Neural progenitor cell (in vitro differentiated cells): ENCODE data around the gene GABRD. TPM values are rescaled to one million over a fixed set of nuclear protein-coding genes. Genes with fewer than 3 reads are reported as not detected.

Experiments used
- DNase-seq: peaks from one replicate; pipeline ENCODE4 v3.0.0-alpha.2; 2016; ENCODE audit warnings: low spot score
- H2AFZ ChIP-seq: fragments of 200-600 bp; sonication (generic); replicated peaks from 2 replicates; pipeline ENCODE4 v1.6.1; 2016; ENCODE audit warnings: antibody characterized with exemption
- H3F3A ChIP-seq: fragments of 200-600 bp; sonication (generic); 2 replicates; pipeline ENCODE4 v1.6.1; 2016; ENCODE audit warnings: antibody characterized with exemption, low read depth
- H3K27ac ChIP-seq: fragments of 200-600 bp; sonication (generic); 2 replicates; pipeline ENCODE4 v1.5.1; 2016; ENCODE audit warnings: mild to moderate bottlenecking
- H3K27me3 ChIP-seq: fragments of 200-600 bp; sonication (generic); 2 replicates; pipeline ENCODE4 v1.6.1; 2016; ENCODE audit warnings: mild to moderate bottlenecking, moderate library complexity
- H3K36me3 ChIP-seq: fragments of 200-600 bp; sonication (generic); 2 replicates; pipeline ENCODE4 v1.5.1; 2016
- H3K4me1 ChIP-seq: fragments of 200-600 bp; sonication (generic); 2 replicates; pipeline ENCODE4 v1.6.1; 2016; ENCODE audit warnings: mixed run types
- H3K4me2 ChIP-seq: fragments of 200-600 bp; sonication (generic); 2 replicates; pipeline ENCODE4 v1.6.1; 2016
- H3K4me3 ChIP-seq: fragments of 200-600 bp; sonication (generic); 2 replicates; pipeline ENCODE4 v1.5.1; 2016
- H3K79me2 ChIP-seq: fragments of 200-600 bp; sonication (generic); 2 replicates; pipeline ENCODE4 v1.6.1; 2016; ENCODE audit warnings: low read depth
- H3K9ac ChIP-seq: fragments of 200-600 bp; sonication (generic); 2 replicates; pipeline ENCODE4 v1.6.1; 2016
- H3K9me3 ChIP-seq: fragments of 200-600 bp; sonication (generic); 2 replicates; pipeline ENCODE4 v1.5.1; 2016; ENCODE audit warnings: low read depth
- H4K20me1 ChIP-seq: fragments of 200-600 bp; sonication (generic); 2 replicates; pipeline ENCODE4 v1.6.1; 2016; ENCODE audit warnings: low read depth
- H3K27ac Mint-ChIP-seq: 3 replicates; pipeline ENCODE4 v1.8.0; 2021; ENCODE audit warnings: mixed read lengths
- H3K27me3 Mint-ChIP-seq: 2 replicates; pipeline ENCODE4 v1.8.0; 2022; ENCODE audit warnings: low read depth, mild to moderate bottlenecking, inconsistent platforms, moderate library complexity, mixed read lengths; ENCODE audit not compliant: insufficient read depth
- H3K36me3 Mint-ChIP-seq: 3 replicates; pipeline ENCODE4 v1.8.0; 2021; ENCODE audit warnings: mixed read lengths
- H3K4me1 Mint-ChIP-seq: 3 replicates; pipeline ENCODE4 v1.8.0; 2021; ENCODE audit warnings: mixed read lengths
- H3K4me3 Mint-ChIP-seq: 3 replicates; pipeline ENCODE4 v1.8.0; 2021; ENCODE audit warnings: mild to moderate bottlenecking, moderate library complexity, mixed read lengths
- H3K9me3 Mint-ChIP-seq: 3 replicates; pipeline ENCODE4 v1.8.0; 2020; ENCODE audit warnings: mixed read lengths
- CTCF ChIP-seq: fragments of 200-600 bp; sonication (generic); IDR thresholded peaks from 2 replicates; pipeline ENCODE4 v1.5.1; 2017; ENCODE audit warnings: antibody characterized with exemption, mild to moderate bottlenecking
- EZH2 ChIP-seq: fragments of 200-600 bp; sonication (generic); IDR thresholded peaks from 2 replicates; pipeline ENCODE4 v1.6.1; 2017; ENCODE audit warnings: antibody characterized with exemption, mild to moderate bottlenecking, moderate library complexity
- EZH2phosphoT487 ChIP-seq: fragments of 200-600 bp; sonication (generic); IDR thresholded peaks from 2 replicates; pipeline ENCODE4 v1.6.1; 2017; ENCODE audit warnings: antibody characterized with exemption
- total RNA-seq: library from RNA; depleted of rRNA; stranded (reverse); fragments of >200 nt; gene quantifications from 2 replicates; pipeline ENCODE4 v1.2.3, GENCODE V29; 2015; ENCODE audit warnings: low replicate concordance

The GABRD gene
- total RNA-seq, 1 donor from 2014 or later, result 0.45 TPM

GRCh38 chr1:2050461-2050792, 31.3 kb downstream of the GABRD start:
- Histone ChIP-seq H3K4me3 (peak overlapping the region; percentile 97), H2AFZ (no peak overlapping the region), H3K9me3 (no peaks in the 10 kb centered on the region), H3F3A (peaks cover 21% of the 10 kb centered on the region), H3K79me2 (peaks cover 42% of the 10 kb centered on the region), H3K9ac (peak overlapping the region; percentile 22), H3K27ac (no peak overlapping the region), H3K36me3 (no peaks in the 10 kb centered on the region), H4K20me1 (peaks cover 40% of the 10 kb centered on the region), H3K27me3 (peaks cover 46% of the 10 kb centered on the region), H3K4me1 (peaks cover 18% of the 10 kb centered on the region), H3K4me2 (peak overlapping the region; percentile 94)
- peaks cover 13% of the 10 kb centered on the region for H3K4me1 Mint-ChIP-seq
- H3K9me3 Mint-ChIP-seq, result no peaks in the 10 kb centered on the region
- TF ChIP-seq CTCF (no peak), EZH2phosphoT487 (no peak), EZH2 (no peak)
- H3K4me3 Mint-ChIP-seq, result no peak overlapping the region
- H3K27ac Mint-ChIP-seq, result no peak overlapping the region
- peaks cover 49% of the 10 kb centered on the region for H3K27me3 Mint-ChIP-seq
- H3K36me3 Mint-ChIP-seq, result no peaks in the 10 kb centered on the region
- no peak for DNase-seq

DNA sequence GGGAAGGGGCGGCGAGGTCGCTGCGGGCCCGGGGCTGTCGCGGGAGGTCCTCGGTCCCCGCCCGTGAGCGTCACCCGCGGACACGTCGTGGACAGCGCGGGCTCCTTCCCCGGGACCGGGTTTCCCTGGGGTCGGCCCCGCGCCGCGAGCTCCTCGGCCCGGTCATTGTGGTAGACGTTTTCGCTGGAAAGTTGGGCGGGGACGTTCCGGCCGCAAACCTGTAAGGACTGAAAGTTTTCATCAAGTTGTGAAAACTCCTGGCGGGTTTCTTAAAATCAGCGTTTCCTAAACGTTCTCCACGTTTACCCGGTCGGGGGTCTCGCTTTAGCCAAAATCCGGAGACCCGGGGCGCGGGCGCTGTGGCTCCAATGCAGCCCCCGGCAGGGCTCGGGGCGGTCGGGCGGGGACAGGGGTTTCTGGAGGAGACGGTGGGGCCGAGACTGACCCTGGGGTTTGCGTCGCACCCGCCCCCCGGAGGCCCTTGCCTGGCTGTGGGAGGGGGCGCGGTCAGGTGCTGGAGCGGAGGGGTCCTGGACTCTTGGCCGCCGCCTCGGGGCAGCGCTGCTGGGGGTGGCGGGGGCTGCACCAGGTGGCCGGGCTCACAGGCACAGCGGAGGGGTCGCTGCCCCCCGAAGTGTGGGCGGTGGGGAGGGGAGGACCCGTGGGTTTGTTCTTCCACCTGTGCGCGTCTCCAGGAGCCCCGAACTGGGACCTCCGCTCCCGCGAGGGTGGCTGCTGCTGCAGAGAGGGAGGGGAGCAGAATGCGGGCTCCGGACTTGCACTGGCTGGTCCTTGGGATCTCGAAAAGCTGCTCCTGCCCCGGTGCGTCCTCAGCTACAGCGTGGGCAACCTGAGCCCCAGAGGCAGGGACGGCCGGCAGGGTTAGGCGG, 31.9 kb downstream of the GABRD start:
- TF ChIP-seq EZH2, result no peak
- no peak for TF ChIP-seq CTCF
- peak; percentile 45 for TF ChIP-seq EZH2phosphoT487
- peaks cover 44% of the 10 kb centered on the region for H4K20me1 ChIP-seq
- peaks cover 21% of the 10 kb centered on the region for H3F3A ChIP-seq
- peak overlapping the region; percentile 97 for H3K4me3 ChIP-seq
- DNase-seq, result peak; percentile 57
- H2AFZ ChIP-seq, result no peak overlapping the region
- no peak overlapping the region for H3K27ac ChIP-seq
- no peaks in the 10 kb centered on the region for H3K36me3 Mint-ChIP-seq
- H3K4me1 Mint-ChIP-seq, result peaks cover 8% of the 10 kb centered on the region
- H3K9me3 ChIP-seq, result no peaks in the 10 kb centered on the region
- H3K79me2 ChIP-seq, result peaks cover 42% of the 10 kb centered on the region
- H3K27ac Mint-ChIP-seq, result no peak overlapping the region
- peak overlapping the region; percentile 22 for H3K9ac ChIP-seq
- peaks cover 41% of the 10 kb centered on the region for H3K27me3 ChIP-seq
- H3K4me2 ChIP-seq, result peak overlapping the region; percentile 94
- peak overlapping the region; percentile 78 for H3K4me3 Mint-ChIP-seq
- H3K9me3 Mint-ChIP-seq, result no peaks in the 10 kb centered on the region
- no peaks in the 10 kb centered on the region for H3K36me3 ChIP-seq
- H3K4me1 ChIP-seq, result peaks cover 18% of the 10 kb centered on the region
- peaks cover 44% of the 10 kb centered on the region for H3K27me3 Mint-ChIP-seq

GRCh38 chr1:2052054-2052679, 33.0 kb downstream of the GABRD start:
- Histone ChIP-seq H3K4me3 (no peak overlapping the region), H3K27me3 (peaks cover 34% of the 10 kb centered on the region), H3K4me1 (peaks cover 11% of the 10 kb centered on the region), H3F3A (peaks cover 19% of the 10 kb centered on the region), H3K4me2 (peak overlapping the region; percentile 94), H3K9me3 (no peaks in the 10 kb centered on the region), H2AFZ (no peak overlapping the region), H3K27ac (no peak overlapping the region), H3K36me3 (no peaks in the 10 kb centered on the region), H4K20me1 (peaks cover 46% of the 10 kb centered on the region), H3K9ac (no peak overlapping the region), H3K79me2 (peaks cover 42% of the 10 kb centered on the region)
- no peak for DNase-seq
- Mint-ChIP-seq H3K4me3 (peak overlapping the region; percentile 78), H3K27ac (no peak overlapping the region), H3K36me3 (no peaks in the 10 kb centered on the region), H3K27me3 (peaks cover 38% of the 10 kb centered on the region), H3K9me3 (no peaks in the 10 kb centered on the region), H3K4me1 (peaks cover 8% of the 10 kb centered on the region)
- TF ChIP-seq EZH2phosphoT487, result no peak
- TF ChIP-seq CTCF, result no peak
- no peak for TF ChIP-seq EZH2
